Osteocyte (in vitro differentiated cells): ENCODE results near the gene PTPRD. TPM values are rescaled to one million over a fixed set of nuclear protein-coding genes. Genes with fewer than 3 reads are reported as not detected.

Experiments used
- DNase-seq: peaks from one replicate; pipeline ENCODE4 v3.0.0; 2021; ENCODE audit warnings: mixed read lengths; ENCODE audit not compliant: unreplicated experiment; ENCODE audit errors: extremely low spot score
- H3K27ac Mint-ChIP-seq: one replicate; pipeline ENCODE4 v1.8.0; 2021; ENCODE audit warnings: mild to moderate bottlenecking, mixed read lengths; ENCODE audit not compliant: unreplicated experiment
- H3K27me3 Mint-ChIP-seq: one replicate; pipeline ENCODE4 v1.8.0; 2021; ENCODE audit warnings: mixed read lengths; ENCODE audit not compliant: unreplicated experiment
- H3K36me3 Mint-ChIP-seq: one replicate; pipeline ENCODE4 v1.8.0; 2021; ENCODE audit warnings: mixed read lengths; ENCODE audit not compliant: unreplicated experiment
- H3K4me1 Mint-ChIP-seq: one replicate; pipeline ENCODE4 v1.8.0; 2021; ENCODE audit warnings: mixed read lengths; ENCODE audit not compliant: unreplicated experiment
- H3K4me3 Mint-ChIP-seq: one replicate; pipeline ENCODE4 v1.8.0; 2021; ENCODE audit warnings: mild to moderate bottlenecking, moderate library complexity, mixed read lengths; ENCODE audit not compliant: unreplicated experiment
- H3K9me3 Mint-ChIP-seq: one replicate; pipeline ENCODE4 v1.8.0; 2021; ENCODE audit warnings: mixed read lengths; ENCODE audit not compliant: unreplicated experiment
- CTCF ChIP-seq: fragments of 200-600 bp; sonication (generic); IDR thresholded peaks from 2 replicates; pipeline ENCODE4 v1.5.0; 2021; ENCODE audit warnings: antibody characterized with exemption, mild to moderate bottlenecking, moderate library complexity
- total RNA-seq: library from RNA; stranded (reverse); gene quantifications from 2 replicates; pipeline ENCODE4 v1.2.1, GENCODE V29; 2021

Gene PTPRD
- total RNA-seq, 1 donor from 2014 or later, result 5.4 TPM

- TF ChIP-seq CTCF, result no peak
- peaks cover 7% of the 10 kb centered on the region for H3K4me1 Mint-ChIP-seq
Measured at GRCh38 chr9:9603345-9603744, 1009.5 kb downstream of the PTPRD start.

GRCh38 chr9:9598723-9599122 lies 1014.1 kb downstream of the PTPRD start:
- Mint-ChIP-seq H3K4me3 (no peak overlapping the region), H3K27me3 (peaks cover 3% of the 10 kb centered on the region), H3K27ac (no peak overlapping the region), H3K4me1 (no peaks in the 10 kb centered on the region), H3K36me3 (no peaks in the 10 kb centered on the region), H3K9me3 (peaks cover 3% of the 10 kb centered on the region)
- no peak for DNase-seq
- TF ChIP-seq CTCF, result no peak

More at GRCh38 chr9:9603345-9603744, 1009.5 kb downstream of the PTPRD start:
- H3K4me3 Mint-ChIP-seq, result no peak overlapping the region
- no peak overlapping the region for H3K27ac Mint-ChIP-seq
- no peaks in the 10 kb centered on the region for H3K9me3 Mint-ChIP-seq
- H3K27me3 Mint-ChIP-seq, result peaks cover 3% of the 10 kb centered on the region
- no peaks in the 10 kb centered on the region for H3K36me3 Mint-ChIP-seq
- no peak for DNase-seq

- no peak overlapping the region for H3K27ac Mint-ChIP-seq
- TF ChIP-seq CTCF, result no peak
- no peaks in the 10 kb centered on the region for H3K36me3 Mint-ChIP-seq
- peaks cover 2% of the 10 kb centered on the region for H3K27me3 Mint-ChIP-seq
- no peak overlapping the region for H3K4me3 Mint-ChIP-seq
- no peak for DNase-seq
- H3K9me3 Mint-ChIP-seq, result peaks cover 3% of the 10 kb centered on the region
- H3K4me1 Mint-ChIP-seq, result no peaks in the 10 kb centered on the region
Measured at GRCh38 chr9:9592104-9592503, 1020.7 kb downstream of the PTPRD start.

- no peak for TF ChIP-seq CTCF
- no peaks in the 10 kb centered on the region for H3K4me1 Mint-ChIP-seq
- H3K27ac Mint-ChIP-seq, result no peak overlapping the region
- peaks cover 15% of the 10 kb centered on the region for H3K27me3 Mint-ChIP-seq
- no peak for DNase-seq
- no peaks in the 10 kb centered on the region for H3K36me3 Mint-ChIP-seq
- no peak overlapping the region for H3K4me3 Mint-ChIP-seq
- H3K9me3 Mint-ChIP-seq, result no peaks in the 10 kb centered on the region
Measured at GRCh38 chr9:9585920-9586319, 1026.9 kb downstream of the PTPRD start.

- H3K27ac Mint-ChIP-seq, result no peak overlapping the region
- no peaks in the 10 kb centered on the region for H3K36me3 Mint-ChIP-seq
- DNase-seq, result no peak
- peaks cover 9% of the 10 kb centered on the region for H3K27me3 Mint-ChIP-seq
- no peaks in the 10 kb centered on the region for H3K4me1 Mint-ChIP-seq
- no peak for TF ChIP-seq CTCF
- H3K9me3 Mint-ChIP-seq, result no peaks in the 10 kb centered on the region
- no peak overlapping the region for H3K4me3 Mint-ChIP-seq
Measured at GRCh38 chr9:9574080-9574479, 1038.7 kb downstream of the PTPRD start.
